ENCODE data around the gene TOP3A. TPM values are rescaled to one million over a fixed set of nuclear protein-coding genes. Genes with fewer than 3 reads are reported as not detected.
A peak's percentile ranks its signal among the peaks of the same experiment; 100 is the strongest.
"Not testable (repeated sequence)": the region's sequence is repeated elsewhere in the genome, so short reads cannot be mapped to it uniquely, and the experiment has no call there.

Gene TOP3A
- total and polyA plus RNA-seq, 12 donors: 17.8 to 59.6 (median 30.0) TPM

DNA sequence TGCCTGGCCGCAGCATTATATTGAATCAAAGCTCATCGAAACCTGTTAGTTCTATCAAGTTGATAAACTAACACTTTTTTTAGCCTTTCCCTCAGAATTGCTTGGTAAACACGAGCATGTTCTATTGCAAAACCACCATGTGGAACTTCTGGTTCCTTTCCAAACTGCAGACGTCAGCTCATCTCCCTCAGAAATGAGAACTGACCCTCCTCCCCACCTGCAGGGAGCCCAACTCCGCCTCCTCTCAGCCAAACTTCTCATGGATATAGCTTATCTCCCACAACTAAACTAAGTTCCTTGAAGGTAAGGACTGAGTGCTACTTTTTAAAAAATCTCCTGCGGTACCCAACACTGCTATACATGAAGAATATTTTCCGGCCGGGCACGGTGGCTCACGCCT lies 41.8 kb upstream of the TOP3A start:
- DNase-seq: peak in 6 of 7 donors; percentile 30 to 64 (median 36)
- Histone ChIP-seq H3K4me3 (no peak overlapping the region), H3K4me1 (replicated peaks in 1 of 2) (peaks cover 0 to 4% of the 10 kb centered on the region in 2 donors), H3K27me3 (no peaks in the 10 kb centered on the region), H3K9me3 (replicated peaks in 1 of 3) (no peaks in the 10 kb centered on the region), H3K36me3 (replicated peaks in 1 of 2) (no peaks in the 10 kb centered on the region), H3K27ac (peak overlapping the region in 1 of 5 donors; percentile 24)
- TF ChIP-seq, protein P1, sequence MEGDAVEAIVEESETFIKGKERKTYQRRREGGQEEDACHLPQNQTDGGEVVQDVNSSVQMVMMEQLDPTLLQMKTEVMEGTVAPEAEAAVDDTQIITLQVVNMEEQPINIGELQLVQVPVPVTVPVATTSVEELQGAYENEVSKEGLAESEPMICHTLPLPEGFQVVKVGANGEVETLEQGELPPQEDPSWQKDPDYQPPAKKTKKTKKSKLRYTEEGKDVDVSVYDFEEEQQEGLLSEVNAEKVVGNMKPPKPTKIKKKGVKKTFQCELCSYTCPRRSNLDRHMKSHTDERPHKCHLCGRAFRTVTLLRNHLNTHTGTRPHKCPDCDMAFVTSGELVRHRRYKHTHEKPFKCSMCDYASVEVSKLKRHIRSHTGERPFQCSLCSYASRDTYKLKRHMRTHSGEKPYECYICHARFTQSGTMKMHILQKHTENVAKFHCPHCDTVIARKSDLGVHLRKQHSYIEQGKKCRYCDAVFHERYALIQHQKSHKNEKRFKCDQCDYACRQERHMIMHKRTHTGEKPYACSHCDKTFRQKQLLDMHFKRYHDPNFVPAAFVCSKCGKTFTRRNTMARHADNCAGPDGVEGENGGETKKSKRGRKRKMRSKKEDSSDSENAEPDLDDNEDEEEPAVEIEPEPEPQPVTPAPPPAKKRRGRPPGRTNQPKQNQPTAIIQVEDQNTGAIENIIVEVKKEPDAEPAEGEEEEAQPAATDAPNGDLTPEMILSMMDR (IDR thresholded peaks at IDR 0.05): no peak
- no peak for TF ChIP-seq POLR2A (IDR thresholded peaks at IDR 0.05)
- intact Hi-C loops (cut with DNase I): no loop called here
- WGBS, 4 donors: 77 to 88% (median 79%) methylated on average over 10 of the region's 10 CpGs

DNA sequence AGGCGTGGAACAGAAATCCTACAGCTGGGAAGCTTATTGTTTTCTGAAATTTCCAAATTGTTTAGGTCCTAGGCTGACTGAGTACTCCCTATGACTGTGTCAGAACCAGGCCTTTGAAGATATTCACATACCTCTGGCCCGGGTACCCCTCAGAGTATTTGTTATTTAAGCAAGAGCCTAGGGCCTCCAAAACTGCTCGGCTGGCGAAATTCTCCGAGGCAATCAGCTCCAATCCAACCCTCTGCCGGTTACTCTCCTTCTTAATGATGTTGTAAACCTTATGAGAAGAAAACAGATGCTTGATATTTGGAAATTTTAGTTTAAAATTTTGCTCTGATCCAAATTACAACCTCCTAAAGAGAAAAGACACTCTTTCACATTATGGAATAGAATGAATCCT lies 38.7 kb upstream of the TOP3A start:
- intact Hi-C loops (cut with DNase I): no loop called here
- Histone ChIP-seq H3K27ac (no peak overlapping the region), H3K4me1 (replicated peaks in 1 of 2) (peaks cover 0 to 4% of the 10 kb centered on the region in 2 donors), H3K4me3 (no peak overlapping the region), H3K27me3 (no peaks in the 10 kb centered on the region), H3K9me3 (replicated peaks in 1 of 3) (no peaks in the 10 kb centered on the region), H3K36me3 (replicated peaks in 1 of 2) (no peaks in the 10 kb centered on the region)
- TF ChIP-seq POLR2A (IDR thresholded peaks at IDR 0.05): no peak
- TF ChIP-seq, protein P1 (IDR thresholded peaks at IDR 0.05): no peak
- DNase-seq: no peak
- WGBS, 4 donors: 91 to 95% (median 92%) methylated on average over 6 of the region's 6 CpGs

DNA sequence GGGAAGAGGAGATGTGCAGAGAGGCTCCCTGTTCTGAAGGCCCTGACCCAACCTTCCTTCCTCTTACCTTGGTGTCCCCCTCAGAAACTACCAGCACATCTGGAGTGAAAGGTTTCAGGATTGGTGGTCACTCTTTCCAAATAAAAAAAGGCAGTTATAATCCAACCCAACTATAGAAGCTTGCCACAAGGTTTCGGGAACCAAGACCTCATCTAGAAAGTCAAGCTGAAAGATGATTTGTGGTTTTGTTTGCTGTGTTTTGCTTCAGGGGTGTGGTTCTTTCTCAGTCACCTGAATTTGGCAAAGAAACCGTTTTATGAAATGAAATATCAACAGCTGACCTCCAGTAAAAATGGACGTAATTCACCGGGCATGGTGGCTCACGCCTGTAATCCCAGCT lies 29.2 kb upstream of the TOP3A start:
- Histone ChIP-seq H3K4me3 (no peak overlapping the region), H3K4me1 (replicated peaks in 1 of 2) (no peaks in the 10 kb centered on the region), H3K36me3 (replicated peaks in 1 of 2) (peaks cover 0 to 23% of the 10 kb centered on the region in 2 donors), H3K9me3 (replicated peaks in 1 of 3) (no peaks in the 10 kb centered on the region), H3K27me3 (no peaks in the 10 kb centered on the region), H3K27ac (no peak overlapping the region)
- TF ChIP-seq POLR2A (IDR thresholded peaks at IDR 0.05): no peak
- TF ChIP-seq, protein P1 (IDR thresholded peaks at IDR 0.05): no peak
- WGBS, 4 donors: 89 to 94% (median 90%) methylated on average over 5 of the region's 5 CpGs
- DNase-seq: no peak
- intact Hi-C loops (cut with DNase I): no loop called here

DNA sequence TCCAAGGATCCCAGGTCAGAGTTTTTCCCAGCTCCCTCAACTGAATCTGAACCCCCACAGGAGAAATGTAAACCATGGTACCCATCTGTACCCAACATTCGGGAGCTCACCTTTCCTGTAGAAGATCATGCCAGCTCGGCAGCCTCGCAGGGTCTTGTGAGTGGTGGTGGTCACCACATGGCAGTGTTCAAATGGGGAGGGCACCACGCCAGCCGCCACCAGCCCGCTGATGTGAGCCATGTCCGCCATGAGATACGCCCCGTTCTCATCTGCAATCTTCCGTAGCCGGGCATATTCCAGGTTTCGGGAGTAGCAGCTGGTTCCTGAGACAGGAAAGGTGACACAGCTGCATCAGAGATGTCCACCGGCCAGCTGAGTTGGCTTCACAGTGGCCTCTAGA lies 25.1 kb upstream of the TOP3A start:
- no peak for DNase-seq
- H3K36me3 ChIP-seq (replicated peaks in 1 of 2): peaks cover 0 to 8% of the 10 kb centered on the region in 2 donors
- H3K27me3 ChIP-seq: no peaks in the 10 kb centered on the region

DNA sequence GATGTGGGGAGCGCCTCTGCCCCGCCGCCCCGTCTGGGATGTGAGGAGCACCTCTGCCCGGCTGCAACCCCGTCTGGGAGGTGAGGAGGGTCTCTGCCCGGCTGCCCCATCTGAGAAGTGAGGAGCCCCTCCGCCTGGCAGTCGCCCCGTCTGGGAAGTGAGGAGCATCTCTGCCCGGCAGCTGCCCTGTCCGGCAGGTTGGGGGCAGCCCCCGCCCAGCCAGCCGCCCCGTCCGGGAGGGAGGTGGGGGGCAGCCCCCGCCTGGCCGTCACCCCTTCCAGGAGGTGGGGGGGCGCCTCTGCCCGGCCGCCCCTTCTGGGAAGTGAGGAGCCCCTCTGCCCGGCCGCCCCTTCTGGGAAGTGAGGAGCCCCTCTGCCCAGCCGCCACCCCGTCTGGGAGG lies 23.4 kb upstream of the TOP3A start:
- DNase-seq; H3K9me3 ChIP-seq (replicated peaks in 1 of 3); intact Hi-C loops (cut with DNase I); H3K27ac ChIP-seq; H3K36me3 ChIP-seq (replicated peaks in 1 of 2); H3K27me3 ChIP-seq; H3K4me1 ChIP-seq (replicated peaks in 1 of 2); H3K4me3 ChIP-seq: not testable (repeated sequence)
- WGBS, 4 donors: 96 to 97% (median 96%) methylated on average over 6 to 24 of the region's 25 CpGs

More for the DNA sequence above, 25.1 kb upstream of the TOP3A start:
- H3K9me3 ChIP-seq (replicated peaks in 1 of 3): no peaks in the 10 kb centered on the region
- H3K4me1 ChIP-seq (replicated peaks in 1 of 2): no peaks in the 10 kb centered on the region
- 97 to 100% (median 98%) methylated on average over 9 to 13 of the region's 13 CpGs for WGBS, 4 donors
- H3K27ac ChIP-seq: no peak overlapping the region
- TF ChIP-seq, protein P1 (IDR thresholded peaks at IDR 0.05): no peak
- no peak overlapping the region for H3K4me3 ChIP-seq
- intact Hi-C loops (cut with DNase I): no loop called here
